HepG2 (cell line): ENCODE data around the gene SHLD3. TPM values are rescaled to one million over a fixed set of nuclear protein-coding genes. Genes with fewer than 3 reads are reported as not detected.

Experiments used
- BCL6 ChIP-seq: IDR thresholded peaks from 2 replicates; pipeline ENCODE4 v1.6.1; 2016; ENCODE audit warnings: missing genetic modification reagents, missing compliant biosample characterization
- ESRRA ChIP-seq: sonication (generic); formaldehyde crosslinking; IDR thresholded peaks from 2 replicates; pipeline ENCODE4 v1.5.1; 2020; ENCODE audit warnings: mild to moderate bottlenecking, low read depth, missing genetic modification reagents
- GTF3A ChIP-seq: sonication (generic); formaldehyde crosslinking; conservative IDR thresholded peaks from 2 replicates; pipeline ENCODE4 v1.4.0; 2020; ENCODE audit warnings: mild to moderate bottlenecking, missing genetic modification reagents
- KLF11 ChIP-seq: IDR thresholded peaks from 2 replicates; pipeline ENCODE4 v1.6.1; 2016; ENCODE audit warnings: missing compliant biosample characterization
- POLR2A ChIP-seq, 2 experiments: IDR thresholded peaks; 2 replicates each; pipeline ENCODE4 v1.6.1; 2011; ENCODE audit warnings: low read depth in 2 of 2, low read length in 2 of 2, mild to moderate bottlenecking in 1 of 2, moderate library complexity in 1 of 2; ENCODE audit not compliant: insufficient read depth in 1 of 2
- SMAD9 ChIP-seq: sonication (generic); formaldehyde crosslinking; IDR thresholded peaks from 2 replicates; pipeline ENCODE4 v1.5.1; 2020; ENCODE audit warnings: mild to moderate bottlenecking, missing genetic modification reagents
- STAT5B ChIP-seq: sonication (generic); formaldehyde crosslinking; IDR thresholded peaks from 2 replicates; pipeline ENCODE4 v1.4.0; 2020; ENCODE audit warnings: missing genetic modification reagents
- ZNF282 ChIP-seq: fragments of 450-650 bp; IDR thresholded peaks from 2 replicates; pipeline ENCODE4 v1.6.1; 2018; ENCODE audit not compliant: partially characterized antibody
- ZNF441 ChIP-seq: sonication (generic); formaldehyde crosslinking; IDR thresholded peaks from 2 replicates; pipeline ENCODE4 v1.7.0; 2021; ENCODE audit warnings: missing genetic modification reagents, borderline replicate concordance
- ZNF703 ChIP-seq: sonication (generic); formaldehyde crosslinking; IDR thresholded peaks from 2 replicates; pipeline ENCODE4 v1.5.1; 2020; ENCODE audit warnings: missing genetic modification reagents, mild to moderate bottlenecking, moderate library complexity, borderline replicate concordance
- ZNF777 ChIP-seq: sonication (generic); formaldehyde crosslinking; IDR thresholded peaks from 2 replicates; pipeline ENCODE4 v1.4.0; 2020; ENCODE audit warnings: missing genetic modification reagents
- polyA plus RNA-seq, 8 experiments: library from polyadenylated mRNA; depleted of rRNA in 3 of 8; stranded (reverse) in 7 of 8; unstranded in 1 of 8; fragments of >200 nt; fragmentation: Illumina TruSeq in 4 of 8; extraction: Trizol in 4 of 8; gene quantifications; 2 replicates each; pipeline versions ENCODE4 v1.2.1 to v1.2.3, GENCODE V29; 2011 to 2016; ENCODE audit warnings: low read depth in 4 of 8, missing spikeins in 1 of 8, mixed read lengths in 1 of 8; ENCODE audit not compliant: insufficient read depth in 1 of 8
- total RNA-seq, 5 experiments: library from RNA; depleted of rRNA; stranded (reverse); fragments of >200 nt; fragmentation: Illumina TruSeq; extraction: Trizol; gene quantifications; 2 replicates each; pipeline ENCODE4 v1.2.3, GENCODE V29; 2016; ENCODE audit warnings: low read depth in 1 of 5
- TF ChIP-seq, protein P1 (sequence below): sonication (generic); formaldehyde crosslinking; IDR thresholded peaks from 2 replicates; pipeline ENCODE4 v1.4.0; 2020; ENCODE audit warnings: missing genetic modification reagents
- TF ChIP-seq, protein P2 (sequence below): sonication (generic); formaldehyde crosslinking; IDR thresholded peaks from 2 replicates; pipeline ENCODE4 v1.4.0; 2020; ENCODE audit warnings: missing genetic modification reagents, mild to moderate bottlenecking, borderline replicate concordance
- TF ChIP-seq, protein P3 (sequence below): sonication (generic); formaldehyde crosslinking; IDR thresholded peaks from 2 replicates; pipeline ENCODE4 v1.4.0; 2020; ENCODE audit warnings: low read depth, mild to moderate bottlenecking, missing genetic modification reagents
- TF ChIP-seq, protein P4 (sequence below): sonication (generic); formaldehyde crosslinking; IDR thresholded peaks from 2 replicates; pipeline ENCODE4; 2020; ENCODE audit warnings: missing genetic modification reagents, mild to moderate bottlenecking, borderline replicate concordance

Gene SHLD3
- total and polyA plus RNA-seq, 2 of the 13 experiments (the other 11 are each of a cell fraction or from before 2014, with no cell fraction given): 3.6 to 6.8 TPM

DNA sequence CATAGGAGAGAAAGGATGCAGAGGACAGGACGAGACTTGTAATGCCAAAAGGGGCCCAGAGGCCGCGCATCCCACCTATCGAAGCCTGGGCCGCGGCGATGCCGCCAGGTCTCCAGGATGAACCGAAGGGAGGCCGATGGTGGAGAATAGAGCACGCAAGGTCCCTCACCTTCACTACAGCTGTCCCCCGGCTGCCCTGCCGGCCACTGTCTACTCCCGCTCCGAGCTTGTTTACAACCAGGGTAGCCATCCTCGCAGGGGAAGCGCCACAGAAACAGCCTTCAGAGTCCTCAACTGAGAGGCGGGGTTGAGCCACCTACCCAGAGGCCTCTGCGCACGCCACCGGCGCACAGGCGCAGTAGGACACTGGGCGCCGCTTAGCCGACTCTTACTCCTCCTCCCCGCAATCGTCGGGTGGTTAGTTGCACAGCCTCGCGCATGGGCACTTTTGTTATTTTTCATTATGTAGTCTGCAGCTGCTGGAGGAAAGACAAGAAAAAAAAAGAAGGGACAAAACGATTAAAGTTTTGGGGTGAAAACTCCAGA lies 729 bp upstream of the SHLD3 start, which contains the start of gene TRIM23 (continued):
- TF ChIP-seq ZNF441 (CRISPR knock-in tag) (no peak; the same call in 1 of the 2 replicates), BCL6 (CRISPR knock-in tag) (no peak), ZNF282 (no peak), GTF3A (CRISPR knock-in tag) (no peak), ZNF703 (CRISPR knock-in tag) (no peak), POLR2A (IDR thresholded peaks at IDR 0.05; ENCODE audit: insufficient read depth in 1 of 2, low read depth in 2 of 2, low read length in 2 of 2) (peak; percentile 72 to 78), SMAD9 (CRISPR knock-in tag) (no peak), KLF11 (CRISPR knock-in tag) (no peak), ESRRA (no peak), STAT5B (no peak), ZNF777 (CRISPR knock-in tag) (no peak)
- TF ChIP-seq, protein P1, sequence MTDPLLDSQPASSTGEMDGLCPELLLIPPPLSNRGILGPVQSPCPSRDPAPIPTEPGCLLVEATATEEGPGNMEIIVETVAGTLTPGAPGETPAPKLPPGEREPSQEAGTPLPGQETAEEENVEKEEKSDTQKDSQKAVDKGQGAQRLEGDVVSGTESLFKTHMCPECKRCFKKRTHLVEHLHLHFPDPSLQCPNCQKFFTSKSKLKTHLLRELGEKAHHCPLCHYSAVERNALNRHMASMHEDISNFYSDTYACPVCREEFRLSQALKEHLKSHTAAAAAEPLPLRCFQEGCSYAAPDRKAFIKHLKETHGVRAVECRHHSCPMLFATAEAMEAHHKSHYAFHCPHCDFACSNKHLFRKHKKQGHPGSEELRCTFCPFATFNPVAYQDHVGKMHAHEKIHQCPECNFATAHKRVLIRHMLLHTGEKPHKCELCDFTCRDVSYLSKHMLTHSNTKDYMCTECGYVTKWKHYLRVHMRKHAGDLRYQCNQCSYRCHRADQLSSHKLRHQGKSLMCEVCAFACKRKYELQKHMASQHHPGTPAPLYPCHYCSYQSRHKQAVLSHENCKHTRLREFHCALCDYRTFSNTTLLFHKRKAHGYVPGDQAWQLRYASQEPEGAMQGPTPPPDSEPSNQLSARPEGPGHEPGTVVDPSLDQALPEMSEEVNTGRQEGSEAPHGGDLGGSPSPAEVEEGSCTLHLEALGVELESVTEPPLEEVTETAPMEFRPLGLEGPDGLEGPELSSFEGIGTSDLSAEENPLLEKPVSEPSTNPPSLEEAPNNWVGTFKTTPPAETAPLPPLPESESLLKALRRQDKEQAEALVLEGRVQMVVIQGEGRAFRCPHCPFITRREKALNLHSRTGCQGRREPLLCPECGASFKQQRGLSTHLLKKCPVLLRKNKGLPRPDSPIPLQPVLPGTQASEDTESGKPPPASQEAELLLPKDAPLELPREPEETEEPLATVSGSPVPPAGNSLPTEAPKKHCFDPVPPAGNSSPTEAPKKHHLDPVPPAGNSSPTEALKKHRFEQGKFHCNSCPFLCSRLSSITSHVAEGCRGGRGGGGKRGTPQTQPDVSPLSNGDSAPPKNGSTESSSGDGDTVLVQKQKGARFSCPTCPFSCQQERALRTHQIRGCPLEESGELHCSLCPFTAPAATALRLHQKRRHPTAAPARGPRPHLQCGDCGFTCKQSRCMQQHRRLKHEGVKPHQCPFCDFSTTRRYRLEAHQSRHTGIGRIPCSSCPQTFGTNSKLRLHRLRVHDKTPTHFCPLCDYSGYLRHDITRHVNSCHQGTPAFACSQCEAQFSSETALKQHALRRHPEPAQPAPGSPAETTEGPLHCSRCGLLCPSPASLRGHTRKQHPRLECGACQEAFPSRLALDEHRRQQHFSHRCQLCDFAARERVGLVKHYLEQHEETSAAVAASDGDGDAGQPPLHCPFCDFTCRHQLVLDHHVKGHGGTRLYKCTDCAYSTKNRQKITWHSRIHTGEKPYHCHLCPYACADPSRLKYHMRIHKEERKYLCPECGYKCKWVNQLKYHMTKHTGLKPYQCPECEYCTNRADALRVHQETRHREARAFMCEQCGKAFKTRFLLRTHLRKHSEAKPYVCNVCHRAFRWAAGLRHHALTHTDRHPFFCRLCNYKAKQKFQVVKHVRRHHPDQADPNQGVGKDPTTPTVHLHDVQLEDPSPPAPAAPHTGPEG (CRISPR knock-in tag): no peak
- TF ChIP-seq, protein P2, sequence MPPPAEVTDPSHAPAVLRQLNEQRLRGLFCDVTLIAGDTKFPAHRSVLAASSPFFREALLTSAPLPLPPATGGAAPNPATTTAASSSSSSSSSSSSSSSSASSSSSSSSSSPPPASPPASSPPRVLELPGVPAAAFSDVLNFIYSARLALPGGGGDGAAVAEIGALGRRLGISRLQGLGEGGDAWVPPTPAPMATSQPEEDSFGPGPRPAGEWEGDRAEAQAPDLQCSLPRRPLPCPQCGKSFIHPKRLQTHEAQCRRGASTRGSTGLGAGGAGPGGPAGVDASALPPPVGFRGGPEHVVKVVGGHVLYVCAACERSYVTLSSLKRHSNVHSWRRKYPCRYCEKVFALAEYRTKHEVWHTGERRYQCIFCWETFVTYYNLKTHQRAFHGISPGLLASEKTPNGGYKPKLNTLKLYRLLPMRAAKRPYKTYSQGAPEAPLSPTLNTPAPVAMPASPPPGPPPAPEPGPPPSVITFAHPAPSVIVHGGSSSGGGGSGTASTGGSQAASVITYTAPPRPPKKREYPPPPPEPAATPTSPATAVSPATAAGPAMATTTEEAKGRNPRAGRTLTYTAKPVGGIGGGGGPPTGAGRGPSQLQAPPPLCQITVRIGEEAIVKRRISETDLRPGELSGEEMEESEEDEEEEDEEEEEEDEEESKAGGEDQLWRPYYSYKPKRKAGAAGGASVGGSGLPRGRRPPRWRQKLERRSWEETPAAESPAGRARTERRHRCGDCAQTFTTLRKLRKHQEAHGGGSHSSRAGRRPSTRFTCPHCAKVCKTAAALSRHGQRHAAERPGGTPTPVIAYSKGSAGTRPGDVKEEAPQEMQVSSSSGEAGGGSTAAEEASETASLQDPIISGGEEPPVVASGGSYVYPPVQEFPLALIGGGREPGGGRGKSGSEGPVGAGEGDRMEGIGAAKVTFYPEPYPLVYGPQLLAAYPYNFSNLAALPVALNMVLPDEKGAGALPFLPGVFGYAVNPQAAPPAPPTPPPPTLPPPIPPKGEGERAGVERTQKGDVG (CRISPR knock-in tag): no peak
- TF ChIP-seq, protein P3, sequence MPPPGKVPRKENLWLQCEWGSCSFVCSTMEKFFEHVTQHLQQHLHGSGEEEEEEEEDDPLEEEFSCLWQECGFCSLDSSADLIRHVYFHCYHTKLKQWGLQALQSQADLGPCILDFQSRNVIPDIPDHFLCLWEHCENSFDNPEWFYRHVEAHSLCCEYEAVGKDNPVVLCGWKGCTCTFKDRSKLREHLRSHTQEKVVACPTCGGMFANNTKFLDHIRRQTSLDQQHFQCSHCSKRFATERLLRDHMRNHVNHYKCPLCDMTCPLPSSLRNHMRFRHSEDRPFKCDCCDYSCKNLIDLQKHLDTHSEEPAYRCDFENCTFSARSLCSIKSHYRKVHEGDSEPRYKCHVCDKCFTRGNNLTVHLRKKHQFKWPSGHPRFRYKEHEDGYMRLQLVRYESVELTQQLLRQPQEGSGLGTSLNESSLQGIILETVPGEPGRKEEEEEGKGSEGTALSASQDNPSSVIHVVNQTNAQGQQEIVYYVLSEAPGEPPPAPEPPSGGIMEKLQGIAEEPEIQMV (CRISPR knock-in tag): peak; percentile 64; the same call in 1 of the 2 replicates
- TF ChIP-seq, protein P4, sequence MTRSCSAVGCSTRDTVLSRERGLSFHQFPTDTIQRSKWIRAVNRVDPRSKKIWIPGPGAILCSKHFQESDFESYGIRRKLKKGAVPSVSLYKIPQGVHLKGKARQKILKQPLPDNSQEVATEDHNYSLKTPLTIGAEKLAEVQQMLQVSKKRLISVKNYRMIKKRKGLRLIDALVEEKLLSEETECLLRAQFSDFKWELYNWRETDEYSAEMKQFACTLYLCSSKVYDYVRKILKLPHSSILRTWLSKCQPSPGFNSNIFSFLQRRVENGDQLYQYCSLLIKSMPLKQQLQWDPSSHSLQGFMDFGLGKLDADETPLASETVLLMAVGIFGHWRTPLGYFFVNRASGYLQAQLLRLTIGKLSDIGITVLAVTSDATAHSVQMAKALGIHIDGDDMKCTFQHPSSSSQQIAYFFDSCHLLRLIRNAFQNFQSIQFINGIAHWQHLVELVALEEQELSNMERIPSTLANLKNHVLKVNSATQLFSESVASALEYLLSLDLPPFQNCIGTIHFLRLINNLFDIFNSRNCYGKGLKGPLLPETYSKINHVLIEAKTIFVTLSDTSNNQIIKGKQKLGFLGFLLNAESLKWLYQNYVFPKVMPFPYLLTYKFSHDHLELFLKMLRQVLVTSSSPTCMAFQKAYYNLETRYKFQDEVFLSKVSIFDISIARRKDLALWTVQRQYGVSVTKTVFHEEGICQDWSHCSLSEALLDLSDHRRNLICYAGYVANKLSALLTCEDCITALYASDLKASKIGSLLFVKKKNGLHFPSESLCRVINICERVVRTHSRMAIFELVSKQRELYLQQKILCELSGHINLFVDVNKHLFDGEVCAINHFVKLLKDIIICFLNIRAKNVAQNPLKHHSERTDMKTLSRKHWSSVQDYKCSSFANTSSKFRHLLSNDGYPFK (CRISPR knock-in tag): peak; percentile 55; the same call in 1 of the 2 replicates
